Measurements from ENCODE around the gene QSOX1.

- no peak for TF ChIP-seq CTCF (IDR thresholded peaks at IDR 0.05 in 4 of 5, conservative IDR thresholded peaks at IDR 0.05 in 1 of 5)
- no peak for TF ChIP-seq POLR2A (IDR thresholded peaks at IDR 0.05)
Measured at GRCh38 chr1:180227861-180228647, 73.4 kb downstream of the QSOX1 start.
